NCI-H2196 (cell line): ENCODE measurements around the gene KLC3.

Experiments
- DNase-seq: peaks from one replicate; lab custom pipeline; 2025; ENCODE audit not compliant: unreplicated experiment; lab: John Stamatoyannopoulos, UW

The KLC3 gene

DNA sequence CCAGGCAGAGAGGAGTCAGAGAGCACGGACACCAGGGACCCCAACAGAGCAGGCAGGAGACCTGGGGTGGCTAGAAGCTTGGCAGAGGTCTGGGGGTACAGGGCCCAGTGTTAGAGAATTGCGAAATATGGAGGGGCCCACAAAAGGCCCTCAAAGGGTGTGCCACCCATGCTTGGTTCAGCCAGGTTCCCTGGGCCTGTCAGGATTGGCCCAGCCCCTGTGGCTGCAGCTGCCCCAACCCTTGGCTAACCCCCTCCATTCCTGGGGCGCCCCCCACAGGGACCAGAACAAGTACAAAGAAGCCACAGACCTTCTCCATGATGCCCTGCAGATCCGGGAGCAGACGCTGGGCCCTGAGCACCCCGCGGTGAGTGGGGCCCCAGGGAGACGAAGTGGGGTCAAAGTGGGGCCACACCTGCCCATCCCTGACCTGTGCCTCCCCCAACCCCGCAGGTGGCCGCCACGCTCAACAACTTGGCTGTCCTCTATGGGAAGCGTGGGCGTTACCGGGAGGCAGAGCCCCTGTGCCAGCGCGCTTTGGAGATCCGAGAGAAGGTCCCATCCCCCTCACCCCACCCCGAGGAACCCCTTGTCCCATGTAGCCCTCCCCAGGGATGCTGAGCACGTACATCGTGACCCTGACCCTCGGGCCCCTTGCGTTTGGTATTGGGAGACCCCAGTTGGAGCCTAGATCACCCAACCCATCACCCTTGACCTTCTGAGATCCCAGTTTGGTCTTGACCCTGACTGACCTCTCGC is 8.0 kb downstream of the KLC3 start:
- DNase-seq: no peak

DNA sequence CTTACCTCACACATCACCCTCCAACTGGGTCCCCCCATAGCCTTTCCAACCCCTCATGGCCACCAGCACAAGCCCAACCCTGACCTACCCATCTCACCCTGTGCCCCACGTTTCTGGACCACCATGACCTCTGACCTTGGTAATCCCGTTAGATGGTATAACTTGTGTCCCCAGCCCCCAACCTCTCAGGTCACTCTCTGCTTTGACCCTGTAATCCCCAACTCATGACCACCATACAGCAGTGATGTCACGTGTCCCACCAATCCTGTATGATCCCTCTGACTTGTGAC is 8.5 kb downstream of the KLC3 start:
- DNase-seq: no peak

DNA sequence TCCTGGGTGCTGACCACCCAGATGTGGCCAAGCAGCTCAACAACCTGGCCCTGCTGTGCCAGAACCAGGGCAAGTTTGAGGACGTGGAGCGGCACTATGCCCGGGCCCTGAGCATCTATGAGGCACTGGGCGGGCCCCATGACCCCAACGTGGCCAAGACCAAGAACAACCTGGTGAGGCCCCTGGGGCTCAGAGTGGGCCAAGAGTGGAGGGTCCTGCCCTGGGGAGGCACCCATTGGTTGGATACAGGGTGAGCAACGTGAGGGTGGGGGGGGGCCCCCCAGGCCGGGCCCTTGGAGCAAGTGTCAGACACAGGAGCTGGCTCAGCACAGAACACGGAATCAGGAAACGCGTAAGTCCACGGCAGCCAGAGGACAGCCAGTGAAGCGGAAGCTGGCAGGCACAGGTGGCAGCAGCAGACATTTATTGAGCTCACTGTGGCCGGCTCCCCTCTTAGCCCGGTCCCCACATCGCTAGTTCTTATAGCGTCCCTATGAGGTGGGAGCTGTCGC is 8.9 kb downstream of the KLC3 start:
- no peak for DNase-seq

- DNase-seq: no peak
Measured at GRCh38 chr19:45350477-45351058, 10.0 kb downstream of the KLC3 start.

DNA sequence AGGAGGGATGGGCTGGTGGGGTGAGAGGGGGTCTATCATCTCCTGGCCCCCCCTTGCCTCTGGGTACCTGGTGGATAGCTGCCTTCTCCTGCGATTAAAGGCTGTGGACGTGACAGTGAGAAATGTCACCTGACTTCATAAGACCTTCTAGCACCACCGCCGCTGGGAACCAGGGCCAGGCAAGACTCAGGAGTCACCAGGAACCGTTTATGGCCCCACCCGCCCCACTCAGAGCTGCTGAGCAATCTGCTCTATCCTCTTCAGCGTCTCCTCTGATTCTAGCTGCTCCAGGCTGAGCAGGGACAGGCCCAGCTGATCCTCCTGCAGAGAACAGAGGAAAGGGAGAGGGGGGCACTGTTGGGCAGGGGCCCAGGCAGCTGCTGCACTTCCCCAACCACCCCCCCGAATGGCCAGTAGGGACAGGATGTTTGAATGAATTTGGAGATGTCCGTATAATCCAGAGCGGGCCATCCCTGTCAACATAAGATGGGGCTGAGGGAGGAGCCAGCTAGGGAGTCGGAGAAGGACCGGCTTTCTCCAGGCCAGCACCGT is 10.9 kb downstream of the KLC3 start:
- no peak for DNase-seq

- no peak for DNase-seq
Measured at GRCh38 chr19:45352062-45352461, 11.5 kb downstream of the KLC3 start.

DNA sequence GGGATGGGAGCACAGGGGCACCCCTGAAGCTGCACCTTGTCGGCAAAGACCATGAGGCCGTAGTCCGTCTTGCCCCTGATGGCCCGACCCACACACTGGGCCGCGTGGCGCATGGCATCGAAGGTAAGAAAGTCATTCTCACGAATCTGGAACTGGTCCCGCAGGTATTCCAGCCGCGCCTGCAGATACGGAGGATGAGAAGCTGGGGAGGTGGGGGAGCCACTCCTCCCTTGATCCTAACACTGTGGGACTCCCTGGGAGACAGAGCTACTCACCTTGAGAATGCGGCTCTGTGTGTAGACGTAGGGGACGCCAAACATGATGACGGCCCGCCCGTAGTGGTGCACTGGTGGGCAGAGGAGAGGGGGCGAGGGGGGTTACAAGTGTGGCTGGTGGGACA is 11.9 kb downstream of the KLC3 start:
- no peak for DNase-seq

- DNase-seq: no peak
Measured at GRCh38 chr19:45352914-45353796, 12.6 kb downstream of the KLC3 start.

DNA sequence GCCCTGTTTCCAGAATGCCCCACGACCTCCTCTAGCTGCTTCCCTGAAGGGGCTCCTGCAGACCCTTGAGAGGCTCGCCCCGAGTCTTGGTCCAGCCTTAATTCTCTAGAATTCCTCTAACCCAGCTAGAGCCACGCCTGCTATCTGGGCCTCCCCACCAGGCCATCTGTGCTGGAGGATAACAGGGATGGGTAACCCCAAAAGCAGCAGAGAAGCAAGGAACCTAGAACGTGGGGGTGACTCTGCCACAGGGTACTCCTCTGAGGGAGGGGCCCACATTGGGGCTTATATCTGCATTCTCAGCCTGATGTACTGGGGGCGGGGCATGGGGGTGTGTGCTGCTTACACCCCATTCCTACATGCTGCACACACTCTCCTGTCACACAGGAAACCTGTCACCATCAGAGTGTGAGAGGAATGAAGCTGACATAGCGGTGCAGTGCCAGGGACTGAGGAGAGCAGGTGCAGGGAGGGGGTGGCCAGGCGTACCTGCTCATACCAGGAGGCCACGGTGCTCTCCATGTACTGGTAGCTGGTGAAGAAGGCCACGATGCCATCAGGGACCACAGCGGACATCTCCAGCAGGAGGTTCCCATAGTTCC is 13.8 kb downstream of the KLC3 start:
- DNase-seq: no peak

DNA sequence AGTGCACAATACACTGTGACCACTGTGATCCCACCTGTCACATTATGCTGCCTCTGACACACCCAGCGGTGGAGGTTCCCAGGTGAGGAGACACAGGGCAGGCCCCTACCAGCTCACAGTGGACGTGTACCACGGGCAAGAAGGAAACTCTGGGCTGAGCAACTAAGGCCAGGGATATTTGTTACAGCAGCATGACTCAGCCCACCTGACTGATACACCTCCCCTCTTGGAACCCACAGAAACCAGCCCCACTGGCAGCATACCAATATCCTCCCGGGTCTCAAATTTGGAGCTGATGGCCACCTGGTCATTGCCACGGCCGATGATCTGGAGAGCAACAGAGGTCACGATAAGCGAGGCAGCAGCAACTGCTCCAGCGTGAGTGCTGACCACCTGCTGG is 14.9 kb downstream of the KLC3 start:
- no peak for DNase-seq

DNA sequence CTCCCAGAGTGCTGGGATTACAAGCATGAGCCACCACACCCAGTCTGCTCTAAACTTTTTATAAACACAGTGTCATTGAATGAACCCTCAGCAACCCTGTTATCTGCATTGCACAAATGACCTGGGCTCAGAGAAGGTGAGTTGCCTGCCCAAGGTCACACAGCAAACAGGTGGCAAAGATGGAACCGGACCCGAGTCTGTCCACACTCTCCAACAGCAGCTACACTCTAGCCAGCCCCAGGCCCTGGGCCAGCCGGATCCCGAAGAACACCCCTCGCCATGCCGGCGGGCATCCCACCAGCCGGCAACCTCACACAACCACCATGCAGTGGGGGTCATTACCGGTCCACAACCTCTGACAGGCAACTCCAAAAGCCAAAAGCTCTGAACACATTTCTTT is 15.4 kb downstream of the KLC3 start:
- DNase-seq: no peak

- no peak for DNase-seq
Measured at GRCh38 chr19:45356760-45357444, 16.4 kb downstream of the KLC3 start.

DNA sequence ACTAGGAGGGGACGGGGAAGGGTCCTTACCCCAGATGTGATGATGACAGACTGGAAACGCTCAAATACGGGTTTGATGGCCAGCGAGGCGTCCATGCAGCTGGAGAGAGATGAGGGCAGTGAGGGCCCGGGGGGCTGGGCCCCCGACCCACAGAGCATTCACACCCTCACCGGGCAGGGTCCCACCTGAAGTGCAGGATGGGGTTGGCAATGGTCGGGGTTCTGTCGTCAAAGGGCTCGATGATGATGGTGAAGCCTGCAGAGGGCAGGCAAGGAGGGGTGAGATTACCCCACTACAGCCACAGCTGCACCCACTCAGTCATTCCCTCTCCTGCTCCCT is 16.9 kb downstream of the KLC3 start:
- DNase-seq: no peak

GRCh38 chr19:45358213-45358792 is 17.8 kb downstream of the KLC3 start:
- DNase-seq: no peak

DNA sequence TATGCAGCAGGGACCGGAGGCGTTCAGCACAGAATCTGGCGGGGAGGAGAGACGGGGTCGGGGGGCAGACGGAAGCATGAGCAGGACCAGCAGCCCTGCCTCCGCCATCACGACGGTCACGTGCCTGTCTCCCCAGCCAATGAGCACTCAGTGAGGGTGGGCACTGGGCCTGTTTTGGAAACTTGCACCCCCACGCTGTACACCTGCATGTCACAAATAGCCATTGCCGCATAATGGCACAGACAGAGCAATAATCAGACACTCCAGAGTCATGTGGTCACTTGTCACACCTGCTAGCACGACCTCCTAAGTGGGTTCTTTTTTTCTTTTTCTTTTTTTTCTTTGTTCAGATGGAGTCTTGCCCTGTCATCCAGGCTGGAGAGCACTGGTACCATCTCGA is 21.1 kb downstream of the KLC3 start:
- DNase-seq: no peak

DNA sequence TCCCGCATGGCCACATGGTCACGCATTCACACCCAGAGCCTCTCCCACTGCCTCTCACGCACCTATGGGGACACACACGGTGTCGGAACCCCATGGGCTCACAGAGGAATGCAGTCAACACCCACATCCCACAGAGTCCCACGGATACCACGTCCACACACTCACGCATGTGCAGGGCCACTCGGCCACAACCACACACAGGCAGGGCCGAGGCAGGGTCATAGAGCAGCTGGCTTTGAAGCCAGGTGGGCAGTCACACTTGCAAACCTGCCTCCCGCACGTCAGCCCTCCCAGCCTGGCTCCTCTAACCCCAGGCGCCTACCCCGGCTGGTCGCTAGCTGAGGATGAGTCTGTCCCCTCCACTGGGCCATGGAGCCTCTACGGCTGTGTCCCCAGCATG is 21.7 kb downstream of the KLC3 start:
- no peak for DNase-seq

- no peak for DNase-seq
Measured at GRCh38 chr19:45363861-45364459, 23.4 kb downstream of the KLC3 start.

DNA sequence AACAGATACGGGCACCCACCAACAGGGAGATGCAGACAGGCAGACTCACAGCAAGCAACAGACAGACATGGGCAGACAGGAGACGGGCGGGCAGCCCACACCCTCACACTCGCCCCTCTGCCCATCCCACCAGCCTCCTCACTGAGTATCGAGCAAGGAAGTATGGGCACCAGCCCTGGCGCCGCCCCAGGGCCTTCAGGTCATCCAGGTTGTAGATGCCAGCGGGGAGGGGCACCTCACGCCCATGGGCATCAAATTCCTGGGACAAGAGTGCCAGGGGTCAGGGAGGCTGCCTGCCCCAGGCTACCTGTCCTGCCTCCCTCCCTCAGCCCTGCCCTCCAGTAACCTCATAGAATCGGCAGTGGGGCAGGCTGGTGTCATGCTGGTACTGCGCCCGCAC is 24.1 kb downstream of the KLC3 start:
- DNase-seq: no peak

- DNase-seq: no peak
Measured at GRCh38 chr19:45368127-45368526, 27.6 kb downstream of the KLC3 start.

DNA sequence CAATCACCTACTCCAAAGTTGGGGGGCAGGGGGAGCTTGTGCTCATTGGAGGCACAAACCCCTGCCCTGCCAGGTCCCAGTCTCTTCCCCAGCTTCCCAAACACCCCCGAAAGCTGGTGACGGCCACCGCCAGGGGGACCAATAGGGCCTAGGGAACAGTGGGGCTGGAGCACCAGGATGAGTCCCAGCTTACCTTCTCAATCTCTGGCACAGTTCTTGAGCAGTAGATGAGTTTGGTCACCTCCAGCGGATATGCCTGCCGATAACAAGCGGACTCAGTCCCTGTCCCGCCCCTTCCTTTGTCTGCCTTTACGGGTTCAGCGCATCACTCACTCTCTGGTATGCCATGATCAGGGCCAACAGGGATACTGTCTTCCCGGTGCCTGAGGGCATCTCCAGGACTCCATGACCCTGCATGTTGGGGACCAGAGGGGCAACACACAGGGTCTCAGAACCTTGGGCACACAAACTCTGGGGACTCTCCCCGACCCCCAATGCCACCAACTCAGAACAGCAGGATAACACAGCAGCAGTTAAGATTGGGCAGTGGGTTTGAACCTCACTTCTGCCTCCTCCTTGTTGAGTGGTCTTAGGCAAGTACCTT is 28.3 kb downstream of the KLC3 start:
- no peak for DNase-seq
